ENCODE results near the gene SLC38A9.
"Not testable (repeated sequence)": the region's sequence is repeated elsewhere in the genome, so short reads cannot be mapped to it uniquely, and the experiment has no call there.

SLC38A9 gene

GRCh38 chr5:55702598-55703345, 9.4 kb downstream of the SLC38A9 start:
- no peak for DNase-seq (ENCODE audit: low read depth)

- no peak for DNase-seq (ENCODE audit: low read depth)
These were observed 10.5 kb downstream of the SLC38A9 start for GRCh38 chr5:55701462-55702103.

- no peak for DNase-seq (ENCODE audit: low read depth)
These were observed 11.4 kb downstream of the SLC38A9 start for GRCh38 chr5:55700745-55701144.

- no peak for DNase-seq (ENCODE audit: low read depth)
These were observed 13.0 kb downstream of the SLC38A9 start for GRCh38 chr5:55699041-55699688.

- not testable (repeated sequence) for DNase-seq (ENCODE audit: low read depth)
These were observed 15.4 kb downstream of the SLC38A9 start for GRCh38 chr5:55696704-55697103.

GRCh38 chr5:55694152-55694830, 17.8 kb downstream of the SLC38A9 start:
- DNase-seq (ENCODE audit: low read depth), result no peak

- no peak for DNase-seq (ENCODE audit: low read depth)
These were observed 19.6 kb downstream of the SLC38A9 start for GRCh38 chr5:55692509-55692908.

GRCh38 chr5:55692106-55692417, 20.1 kb downstream of the SLC38A9 start:
- no peak for DNase-seq (ENCODE audit: low read depth)

- no peak for DNase-seq (ENCODE audit: low read depth)
These were observed 20.6 kb downstream of the SLC38A9 start for GRCh38 chr5:55691265-55692105.

- DNase-seq (ENCODE audit: low read depth), result no peak
These were observed 30.1 kb downstream of the SLC38A9 start for GRCh38 chr5:55682071-55682470.

GRCh38 chr5:55681301-55681700, 30.8 kb downstream of the SLC38A9 start:
- DNase-seq (ENCODE audit: low read depth), result no peak

- no peak for DNase-seq (ENCODE audit: low read depth)
These were observed 31.8 kb downstream of the SLC38A9 start for GRCh38 chr5:55680353-55680752.

- no peak for DNase-seq (ENCODE audit: low read depth)
These were observed 32.6 kb downstream of the SLC38A9 start for GRCh38 chr5:55679556-55679955.

- no peak for DNase-seq (ENCODE audit: low read depth)
These were observed 37.0 kb downstream of the SLC38A9 start for GRCh38 chr5:55675119-55675518.

GRCh38 chr5:55674340-55674739, 37.8 kb downstream of the SLC38A9 start:
- no peak for DNase-seq (ENCODE audit: low read depth)

- DNase-seq (ENCODE audit: low read depth), result no peak
These were observed 39.6 kb downstream of the SLC38A9 start for GRCh38 chr5:55672477-55672911.

GRCh38 chr5:55671975-55672374, 40.1 kb downstream of the SLC38A9 start:
- DNase-seq (ENCODE audit: low read depth), result no peak

GRCh38 chr5:55668356-55668755, 43.8 kb downstream of the SLC38A9 start:
- DNase-seq (ENCODE audit: low read depth), result no peak

- DNase-seq (ENCODE audit: low read depth), result no peak
These were observed 44.2 kb downstream of the SLC38A9 start for GRCh38 chr5:55667938-55668337.

GRCh38 chr5:55665065-55665464, 47.1 kb downstream of the SLC38A9 start:
- no peak for DNase-seq (ENCODE audit: low read depth)

- DNase-seq (ENCODE audit: low read depth), result no peak
These were observed 54.7 kb downstream of the SLC38A9 start for GRCh38 chr5:55657443-55657842.

- DNase-seq (ENCODE audit: low read depth), result no peak
These were observed 61.7 kb downstream of the SLC38A9 start for GRCh38 chr5:55650386-55650785.
